Colon (tissue), 2 donors: Measurements from ENCODE around the gene DIDO1.
"Not testable (repeated sequence)": the region's sequence is repeated elsewhere in the genome, so short reads cannot be mapped to it uniquely, and the experiment has no call there.

ENCODE experiments used
- FAIRE-seq: peaks from 2 replicates; lab custom pipeline; 2012; peaks lifted over from hg19 to GRCh38; lab: Jason Lieb, UNC
- donor health status: control.
- donor health status: control.

Gene DIDO1

GRCh38 chr20:62928246-62928939, 2.1 kb upstream of the DIDO1 start:
- no peak for FAIRE-seq

GRCh38 chr20:62927128-62927705, 912 bp upstream of the DIDO1 start:
- FAIRE-seq = no peak

GRCh38 chr20:62925420-62926228, 681 bp downstream of the DIDO1 start:
- no peak for FAIRE-seq

- FAIRE-seq = no peak
These were observed 1.3 kb downstream of the DIDO1 start for GRCh38 chr20:62925076-62925419.

- FAIRE-seq = no peak
These were observed 1.7 kb downstream of the DIDO1 start for GRCh38 chr20:62924442-62925075.

- FAIRE-seq = no peak
These were observed 2.5 kb downstream of the DIDO1 start for GRCh38 chr20:62923669-62924441.

- not testable (repeated sequence) for FAIRE-seq
These were observed 3.1 kb downstream of the DIDO1 start for GRCh38 chr20:62923059-62923668.

- no peak for FAIRE-seq
These were observed 3.8 kb downstream of the DIDO1 start for GRCh38 chr20:62922451-62922921.

- no peak for FAIRE-seq
These were observed 5.1 kb downstream of the DIDO1 start for GRCh38 chr20:62921119-62921687.

- no peak for FAIRE-seq
These were observed 6.2 kb downstream of the DIDO1 start for GRCh38 chr20:62920039-62920645.

- FAIRE-seq = no peak
These were observed 7.5 kb downstream of the DIDO1 start for GRCh38 chr20:62918831-62919230.

- no peak for FAIRE-seq
These were observed 8.2 kb downstream of the DIDO1 start for GRCh38 chr20:62918147-62918546.

- no peak for FAIRE-seq
These were observed 8.6 kb downstream of the DIDO1 start for GRCh38 chr20:62917720-62918119.

GRCh38 chr20:62916703-62917476, 9.4 kb downstream of the DIDO1 start:
- FAIRE-seq = no peak

- FAIRE-seq = no peak
These were observed 11.3 kb downstream of the DIDO1 start for GRCh38 chr20:62914970-62915457.

- no peak for FAIRE-seq
These were observed 11.9 kb downstream of the DIDO1 start for GRCh38 chr20:62914436-62914835.

GRCh38 chr20:62913043-62913630, 13.2 kb downstream of the DIDO1 start:
- FAIRE-seq = no peak

GRCh38 chr20:62911701-62912280, 14.5 kb downstream of the DIDO1 start:
- no peak for FAIRE-seq
